Mammary epithelial cell (primary cell): Measurements from ENCODE around the gene GLB1L3.
"Not testable (repeated sequence)": the region's sequence is repeated elsewhere in the genome, so short reads cannot be mapped to it uniquely, and the experiment has no call there.

Experiments used
- CTCF ChIP-seq, 2 donors: IDR thresholded peaks in 1 of 2; conservative IDR thresholded peaks in 1 of 2; 2 replicates each; pipeline ENCODE4 v1.5.1; 2011 to 2012; ENCODE audit warnings: inconsistent platforms in 2 of 2, low read length in 2 of 2, mild to moderate bottlenecking in 2 of 2, control low read depth in 1 of 2, low read depth in 1 of 2; ENCODE audit not compliant: insufficient read depth in 1 of 2; ENCODE audit errors: extremely low read depth in 1 of 2
- EZH2 ChIP-seq: IDR thresholded peaks from 2 replicates; pipeline ENCODE4 v1.6.1; 2012; ENCODE audit warnings: low read length, inconsistent platforms, borderline replicate concordance

- TF ChIP-seq EZH2; CTCF (conservative IDR thresholded peaks at IDR 0.05 in 1 of 2, IDR thresholded peaks at IDR 0.05 in 1 of 2; ENCODE audit: extremely low read depth in 1 of 2, insufficient read depth in 1 of 2, low read depth in 1 of 2, low read length in 2 of 2): not testable (repeated sequence)
These were observed 45.2 kb downstream of the GLB1L3 start for GRCh38 chr11:134321373-134321772.
